GM12878 (cell line): Measurements from ENCODE around the gene ERN1. TPM values are rescaled to one million over a fixed set of nuclear protein-coding genes. Genes with fewer than 3 reads are reported as not detected.

Source experiments
- ATAC-seq: fragments of 200-7000 bp; cut with Tn5 transposase; 3 replicates; pipeline ENCODE4 v1.9.1; 2020; ENCODE audit warnings: mild to moderate bottlenecking, moderate library complexity
- BruUV-seq: library from RNA; stranded (reverse); fragments of 400-500 nt; replicated peaks from 2 replicates; lab custom pipeline; 2021; lab: Mats Ljungman, UMichigan
- CTCF ChIA-PET: fragments of 300-600 bp; sonication (Branson Sonifier 250); formaldehyde crosslinking; extraction: SDS; loops from one replicate; lab custom pipeline; 2021; ENCODE audit warnings: inconsistent platforms; lab: Yijun Ruan, JAX
- POLR2A ChIA-PET: fragments of 350-600 bp; formaldehyde crosslinking; extraction: SDS; loops from one replicate; lab custom pipeline; 2021; ENCODE audit warnings: inconsistent platforms; lab: Charles Lee
- RAD21 ChIA-PET: fragments of 300-600 bp; sonication (Branson Sonifier 250); formaldehyde crosslinking; loops from one replicate; lab custom pipeline; 2023; ENCODE audit warnings: antibody characterized with exemption; ENCODE audit not compliant: unreplicated experiment; lab: Charles Lee
- SMC1A ChIA-PET: fragments of 300-600 bp; sonication (Branson Sonifier 250); formaldehyde crosslinking; loops from one replicate; lab custom pipeline; 2023; ENCODE audit not compliant: unreplicated experiment, uncharacterized antibody; lab: Charles Lee
- DNase-seq: peaks from one replicate; pipeline ENCODE4 v3.0.0-alpha.2; 2011; ENCODE audit warnings: low read depth, low spot score
- FAIRE-seq: peaks from 3 replicates; lab custom pipeline; 2011; peaks lifted over from hg19 to GRCh38; lab: Jason Lieb, UNC
- H2AFZ ChIP-seq: 2 replicates; pipeline ENCODE4 v1.6.0; 2011; ENCODE audit warnings: low read depth, low read length, control low read depth; ENCODE audit not compliant: control insufficient read depth
- H3K27ac ChIP-seq: 2 replicates; pipeline ENCODE4 v1.5.1; 2011; ENCODE audit warnings: control low read depth; ENCODE audit not compliant: control insufficient read depth, insufficient read depth
- H3K27me3 ChIP-seq, 2 experiments: replicated peaks in 1 of 2; 2 replicates each; pipeline versions ENCODE4 v1.6.0 to v1.6.1; 2011; ENCODE audit warnings: low read length in 1 of 2; ENCODE audit not compliant: control insufficient read depth in 2 of 2, insufficient read depth in 2 of 2
- H3K36me3 ChIP-seq, 2 experiments: 2 replicates each; pipeline ENCODE4 v1.5.1; 2011; ENCODE audit warnings: low read length in 1 of 2; ENCODE audit not compliant: control insufficient read depth in 2 of 2, insufficient read depth in 2 of 2
- H3K4me1 ChIP-seq: 2 replicates; pipeline ENCODE4 v1.6.1; 2011; ENCODE audit warnings: mild to moderate bottlenecking, low read length, moderate library complexity, mixed read lengths; ENCODE audit not compliant: control insufficient read depth, insufficient read depth
- H3K4me2 ChIP-seq: 2 replicates; pipeline ENCODE4 v1.6.0; 2011; ENCODE audit warnings: control low read depth; ENCODE audit not compliant: control insufficient read depth, insufficient read depth
- H3K4me3 ChIP-seq: fragments of 200-600 bp; sonication (generic); 2 replicates; pipeline ENCODE4 v1.5.1; 2016
- H3K79me2 ChIP-seq: 2 replicates; pipeline ENCODE4 v1.6.0; 2011; ENCODE audit warnings: low read length; ENCODE audit not compliant: control insufficient read depth, insufficient read depth
- H3K9ac ChIP-seq: 2 replicates; pipeline ENCODE4 v1.8.0; 2011; ENCODE audit warnings: low read length, control low read depth, mixed read lengths; ENCODE audit not compliant: control insufficient read depth, insufficient read depth
- H3K9me3 ChIP-seq: replicated peaks from 3 replicates; pipeline ENCODE4 v1.5.1; 2011; ENCODE audit warnings: mild to moderate bottlenecking, low read length; ENCODE audit not compliant: control insufficient read depth, insufficient read depth
- H4K20me1 ChIP-seq: 2 replicates; pipeline ENCODE4 v1.6.0; 2011; ENCODE audit not compliant: control insufficient read depth, insufficient read depth
- EZH2 ChIP-seq: IDR thresholded peaks from 2 replicates; pipeline ENCODE4 v1.6.1; 2012; ENCODE audit warnings: low read depth, mild to moderate bottlenecking, control low read depth, inconsistent platforms, low read length, borderline replicate concordance; ENCODE audit not compliant: control insufficient read depth
- MEF2A ChIP-seq: IDR thresholded peaks from 2 replicates; pipeline ENCODE4 v1.6.1; 2011; ENCODE audit warnings: low read depth, mild to moderate bottlenecking, low read length, moderate library complexity; ENCODE audit not compliant: insufficient read depth
- RCOR1 ChIP-seq: conservative IDR thresholded peaks from 2 replicates; pipeline ENCODE4 v1.6.1; 2012; ENCODE audit warnings: low read depth, low read length, improper control_type of control experiment
- TCF3 ChIP-seq: IDR thresholded peaks from 2 replicates; pipeline ENCODE4 v1.6.1; 2012; ENCODE audit warnings: low read depth, mild to moderate bottlenecking, low read length, borderline replicate concordance; ENCODE audit not compliant: insufficient read depth
- ZZZ3 ChIP-seq: IDR thresholded peaks from 2 replicates; pipeline ENCODE4 v1.6.1; 2011; ENCODE audit warnings: low read depth; ENCODE audit not compliant: control insufficient read depth, insufficient read length
- WGBS: methylation state at CpG from one replicate; pipeline ENCODE4 v1.1.6; 2016; ENCODE audit warnings: low lambda C conversion rate; ENCODE audit not compliant: insufficient replicate concordance, insufficient coverage; ENCODE audit errors: missing lambda C conversion rate; 5-methylcytosine and 5-hydroxymethylcytosine counted together
- in situ Hi-C: fragments of 300-500 bp; cut with MboI; formaldehyde crosslinking; loops from 9 replicates; pipeline ENCODE4 v1.14.3; 2018; ENCODE audit warnings: mixed read lengths
- intact Hi-C: fragments of 100-400 bp; cut with micrococcal nuclease; formaldehyde crosslinking; loops from one replicate; pipeline ENCODE4 v1.14.2; 2022; ENCODE audit not compliant: unreplicated experiment
- polyA plus RNA-seq, 11 experiments: library from polyadenylated mRNA; depleted of rRNA in 4 of 11; unstranded in 6 of 11; stranded (reverse) in 5 of 11; fragments of >200 nt; fragmentation: Nextera tagmentation in 4 of 11; fragmentation: Illumina TruSeq in 1 of 11; extraction: Ambion mirVana in 4 of 11; extraction: Trizol in 1 of 11; gene quantifications; 1 replicate in 1 of 11; 2 replicates in 10 of 11; pipeline versions ENCODE4 v1.2.1 to v1.2.3, GENCODE V29; 2011 to 2016; ENCODE audit warnings: inconsistent platforms in 2 of 11, missing spikeins in 2 of 11, low read depth in 1 of 11
- total RNA-seq, 4 experiments: library from RNA; depleted of rRNA in 3 of 4; stranded (reverse); fragments of >200 nt in 3 of 4; fragmentation: Illumina TruSeq in 1 of 4; extraction: Trizol in 1 of 4; gene quantifications; 2 replicates each; pipeline versions ENCODE4 v1.2.1 to v1.2.3, GENCODE V29; 2013 to 2021
- TF ChIP-seq, protein P1 (sequence below): fragments of 450-650 bp; IDR thresholded peaks from 2 replicates; pipeline ENCODE4 v1.6.1; 2016; ENCODE audit warnings: mild to moderate bottlenecking

ERN1 gene
- total and polyA plus RNA-seq, 10 of the 15 experiments (the other 5 are each of a cell fraction or from before 2014, with no cell fraction given), result 2.6 to 19.2 (median 7.6) TPM

DNA sequence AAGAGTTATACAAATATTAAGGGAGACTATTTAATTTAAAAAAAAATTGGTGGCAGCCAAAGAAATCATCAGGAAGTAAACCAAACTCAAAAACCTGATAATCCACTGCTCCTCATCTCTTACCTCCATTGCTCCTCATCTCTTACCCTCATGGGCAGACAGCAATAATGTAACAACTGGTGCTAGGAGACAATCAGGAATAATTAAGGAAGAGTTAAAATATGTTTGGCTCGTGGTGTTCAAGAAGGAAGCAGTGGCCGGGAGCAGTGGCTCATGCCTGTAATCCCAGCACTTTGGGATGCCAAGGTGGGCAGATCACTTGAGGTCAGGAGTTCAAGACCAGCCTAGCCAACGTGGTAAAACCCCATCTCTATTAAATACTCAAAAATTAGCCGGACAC, 18.1 kb downstream of the ERN1 start:
- no peak for DNase-seq
- in situ Hi-C loops (no loop called here), intact Hi-C loops (no loop called here)
- Histone ChIP-seq H3K36me3 (peaks cover 0 to 2% of the 10 kb centered on the region in 2 experiments; a peak in 1 of 4 replicates), H3K4me1 (peaks cover 19% of the 10 kb centered on the region; the same call in 1 of the 2 replicates), H3K4me2 (no peak overlapping the region), H2AFZ (no peak overlapping the region), H3K9ac (no peak overlapping the region), H3K4me3 (no peak overlapping the region), H4K20me1 (no peaks in the 10 kb centered on the region), H3K27ac (no peak overlapping the region), H3K79me2 (peaks cover 7% of the 10 kb centered on the region), H3K9me3 (no peaks in the 10 kb centered on the region; the same call in 2 of the 3 replicates), H3K27me3 (no peaks in the 10 kb centered on the region)
- ChIA-PET RAD21 (interaction anchor here (1.0 to 1.3 kb wide), 2 partner anchors 19 to 22 kb away, joined by 3 to 4 read pairs; no protein-coding TSS in a partner anchor), SMC1A (interaction anchor here (1.8 to 3.1 kb wide), 2 partner anchors 9 to 21 kb away, joined by 7 to 17 read pairs; no protein-coding TSS in a partner anchor), CTCF (interaction anchor here (1.5 to 2.9 kb wide), 2 partner anchors 9 to 82 kb away, joined by 4 to 14 read pairs; no protein-coding TSS in a partner anchor), POLR2A (interaction anchor here (0.9 to 1.7 kb wide), 4 partner anchors 10 to 55 kb away, joined by 3 to 9 read pairs (median 6); no protein-coding TSS in a partner anchor)
- no peak for ATAC-seq
- BruUV-seq, result no TSS peak
- FAIRE-seq, result no peak
- 69% methylated on average over 4 of the region's 4 CpGs for WGBS
- TF ChIP-seq, protein P1, sequence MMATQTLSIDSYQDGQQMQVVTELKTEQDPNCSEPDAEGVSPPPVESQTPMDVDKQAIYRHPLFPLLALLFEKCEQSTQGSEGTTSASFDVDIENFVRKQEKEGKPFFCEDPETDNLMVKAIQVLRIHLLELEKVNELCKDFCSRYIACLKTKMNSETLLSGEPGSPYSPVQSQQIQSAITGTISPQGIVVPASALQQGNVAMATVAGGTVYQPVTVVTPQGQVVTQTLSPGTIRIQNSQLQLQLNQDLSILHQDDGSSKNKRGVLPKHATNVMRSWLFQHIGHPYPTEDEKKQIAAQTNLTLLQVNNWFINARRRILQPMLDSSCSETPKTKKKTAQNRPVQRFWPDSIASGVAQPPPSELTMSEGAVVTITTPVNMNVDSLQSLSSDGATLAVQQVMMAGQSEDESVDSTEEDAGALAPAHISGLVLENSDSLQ, result no peak
- TF ChIP-seq MEF2A (no peak), TCF3 (no peak), RCOR1 (no peak), EZH2 (no peak), ZZZ3 (no peak)
